ENCODE measurements around the gene LNP1. TPM values are rescaled to one million over a fixed set of nuclear protein-coding genes. Genes with fewer than 3 reads are reported as not detected.

Gene LNP1
- total and polyA plus RNA-seq, 2 donors (not counting 3 experiments of a cell fraction or from before 2014, with no cell fraction given) = 0.80 TPM

- POLR2A ChIA-PET = no interaction called here
- intact Hi-C loops (cut with micrococcal nuclease) = no loop called here
- no peaks in the 10 kb centered on the region for H3K4me1 ChIP-seq (ENCODE audit: control insufficient read depth, extremely low read depth, insufficient read depth, low read length)
- no peaks in the 10 kb centered on the region for H3K79me2 ChIP-seq (ENCODE audit: control insufficient read depth, insufficient read depth, low read length)
- DNase-seq (ENCODE audit: low read depth, low spot score) (no peak), FAIRE-seq (no peak)
- H2AFZ ChIP-seq (ENCODE audit: low read depth, low read length) = no peak overlapping the region
- H3K4me2 ChIP-seq (ENCODE audit: insufficient read depth, low read length) = no peak overlapping the region
- no peak overlapping the region for H3K27ac ChIP-seq (ENCODE audit: insufficient read depth, low read depth, low read length)
- no TSS peak for BruUV-seq (replicated peaks)
- no peaks in the 10 kb centered on the region for H3K9me1 ChIP-seq (replicated peaks; ENCODE audit: control insufficient read depth, extremely low read depth, insufficient read depth, low read length)
- no peak overlapping the region for H3K4me3 ChIP-seq (replicated peaks in 1 of 3; ENCODE audit: insufficient read depth in 1 of 3, low read depth in 1 of 3, low read length in 3 of 3)
- no peaks in the 10 kb centered on the region for H3K9me3 ChIP-seq (replicated peaks; ENCODE audit: control insufficient read depth, insufficient read depth, low read length)
- H3K9ac ChIP-seq (replicated peaks; ENCODE audit: extremely low read depth, insufficient read depth, low read length) = no peak overlapping the region
- CTCF ChIA-PET = no interaction called here
- dilution Hi-C loops (cut with MboI; ENCODE audit: extremely low pct_ligation_motif_present, low sequenced_read_pairs) = no loop called here
- H3K36me3 ChIP-seq (ENCODE audit: control insufficient read depth in 2 of 2, extremely low read depth in 1 of 2, insufficient read depth in 2 of 2, low read length in 2 of 2) = no peaks in the 10 kb centered on the region
- H3K27me3 ChIP-seq (ENCODE audit: control insufficient read depth in 2 of 2, insufficient read depth in 2 of 2, low read length in 2 of 2) = peaks cover 0 to 5% of the 10 kb centered on the region in 2 experiments
- no peaks in the 10 kb centered on the region for H4K20me1 ChIP-seq (replicated peaks; ENCODE audit: control insufficient read depth, extremely low read depth, insufficient read depth, low read length)
- TF ChIP-seq POLR2A (IDR thresholded peaks at IDR 0.05; ENCODE audit: low read depth, low read length) = no peak
- no peak for TF ChIP-seq JUN (IDR thresholded peaks at IDR 0.05; ENCODE audit: borderline replicate concordance, insufficient read depth, insufficient read length, low read depth)
- no peak for TF ChIP-seq POLR2AphosphoS5 (IDR thresholded peaks at IDR 0.05; ENCODE audit: insufficient read depth, low read depth, low read length)
- TF ChIP-seq MYC (IDR thresholded peaks at IDR 0.05; ENCODE audit: low read depth, low read length) = no peak
- TF ChIP-seq EZH2 (IDR thresholded peaks at IDR 0.05; ENCODE audit: borderline replicate concordance, low read depth, low read length, severe bottlenecking) = no peak
- TF ChIP-seq MAX (IDR thresholded peaks at IDR 0.05; ENCODE audit: insufficient read depth, insufficient read length) = no peak
- no peak for TF ChIP-seq CTCF (IDR thresholded peaks at IDR 0.05; ENCODE audit: extremely low read depth in 1 of 2, insufficient read depth in 1 of 2, low read depth in 1 of 2, low read length in 2 of 2)
- no peak for TF ChIP-seq FOS (IDR thresholded peaks at IDR 0.05; ENCODE audit: borderline replicate concordance, insufficient read depth, low read length)
- TF ChIP-seq GATA2 (IDR thresholded peaks at IDR 0.05; ENCODE audit: insufficient read depth, insufficient read length, low read depth, low read length) = no peak
Measured at GRCh38 chr3:100458814-100459213, 57.5 kb downstream of the LNP1 start.

Measured in endothelial cell of umbilical vein (primary cell).